HG03442 (cell line): ENCODE data around the gene C1orf174.

Source experiments
- ATAC-seq: cut with Tn5 transposase; IDR thresholded peaks from one replicate; pipeline ENCODE4 v1.9.1; 2021; ENCODE audit warnings: mild to moderate bottlenecking, moderate library complexity; ENCODE audit not compliant: unreplicated experiment

C1orf174 gene

DNA sequence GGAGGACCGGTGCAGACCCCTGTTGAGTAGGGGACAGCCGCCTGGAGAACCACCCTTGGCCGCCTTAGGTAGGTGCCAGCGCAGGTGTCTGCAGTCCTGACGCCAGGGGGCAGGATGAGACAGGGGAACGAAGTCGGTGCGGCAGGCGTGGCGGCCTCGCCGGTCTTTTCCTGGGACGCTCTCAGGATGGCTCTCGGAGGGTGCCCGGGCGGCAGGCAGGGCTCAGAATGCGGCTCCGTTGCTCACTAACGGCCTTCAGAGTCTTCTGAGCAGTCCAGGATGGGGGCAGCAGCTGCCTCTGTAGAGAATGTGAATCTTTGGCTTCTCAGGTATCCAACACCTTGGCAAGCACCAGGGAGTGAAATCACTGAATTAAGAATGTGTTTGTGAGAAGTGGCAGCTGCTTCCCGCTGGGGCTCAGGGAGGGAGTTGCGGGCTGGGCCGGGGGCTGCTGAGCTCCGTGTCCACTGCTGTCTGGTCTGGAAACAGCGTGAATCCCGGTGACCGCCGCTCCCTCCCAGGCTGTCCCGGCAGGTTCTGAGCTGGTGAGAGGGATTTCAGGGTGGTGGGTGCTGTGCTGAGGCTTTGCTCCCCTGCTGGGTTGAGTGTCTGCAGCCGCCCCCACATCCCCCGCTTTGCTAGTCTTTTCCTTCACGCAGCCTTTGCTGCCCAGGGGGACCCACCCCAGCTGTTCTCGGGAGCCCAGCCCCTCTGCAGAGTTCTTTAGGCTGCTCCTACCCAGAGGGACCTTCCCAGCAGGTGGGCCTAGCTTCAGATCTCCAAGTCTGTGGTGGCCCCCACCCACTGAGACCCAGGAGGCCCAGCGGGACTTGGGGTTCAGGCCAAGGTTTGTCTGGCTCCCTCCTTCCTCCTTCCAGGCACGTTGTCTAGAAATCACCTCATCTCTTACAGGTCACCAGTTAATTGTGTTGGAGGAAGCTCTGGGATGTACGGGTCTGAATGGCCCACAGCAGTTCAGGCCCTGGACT is 11.1 kb upstream of the C1orf174 start:
- no peak for ATAC-seq

DNA sequence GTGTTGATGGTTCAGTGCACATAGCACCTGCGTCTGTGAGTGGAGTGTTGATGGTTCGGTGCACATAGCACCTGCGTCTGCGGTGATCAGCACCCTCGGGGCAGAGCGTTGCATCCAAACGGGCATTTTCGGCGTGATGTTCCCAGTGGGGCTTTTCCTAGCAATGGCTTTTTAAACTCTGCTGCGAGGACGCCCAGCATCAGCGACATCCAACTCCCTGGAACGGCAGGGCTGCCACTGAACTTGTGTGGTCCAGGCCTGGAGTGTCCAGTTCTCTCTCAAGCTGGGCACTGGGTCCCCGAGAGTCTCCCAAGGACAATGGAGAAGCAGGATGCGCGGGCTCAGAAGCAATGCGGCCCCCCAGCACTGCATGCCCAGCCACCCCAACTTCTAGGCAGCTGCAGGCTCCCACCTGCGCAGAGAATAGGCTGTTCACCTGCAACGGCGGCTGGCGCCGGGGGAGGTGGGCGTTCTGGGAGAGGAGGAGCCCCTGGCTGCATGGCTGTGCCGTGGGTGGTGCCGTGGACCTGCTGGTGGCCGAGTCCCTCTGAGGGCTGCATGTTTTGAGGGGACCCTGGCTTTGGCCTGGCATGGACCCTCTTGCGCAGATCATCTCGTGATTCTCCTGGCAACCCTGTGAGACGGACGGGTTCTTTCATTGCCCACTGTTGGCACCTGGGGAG is 10.1 kb upstream of the C1orf174 start:
- no peak for ATAC-seq

- no peak for ATAC-seq
These were observed 9.5 kb upstream of the C1orf174 start for GRCh38 chr1:3909615-3910014.

- no peak for ATAC-seq
These were observed 8.9 kb upstream of the C1orf174 start for GRCh38 chr1:3908886-3909517.

GRCh38 chr1:3907621-3908165 is 7.6 kb upstream of the C1orf174 start:
- no peak for ATAC-seq

DNA sequence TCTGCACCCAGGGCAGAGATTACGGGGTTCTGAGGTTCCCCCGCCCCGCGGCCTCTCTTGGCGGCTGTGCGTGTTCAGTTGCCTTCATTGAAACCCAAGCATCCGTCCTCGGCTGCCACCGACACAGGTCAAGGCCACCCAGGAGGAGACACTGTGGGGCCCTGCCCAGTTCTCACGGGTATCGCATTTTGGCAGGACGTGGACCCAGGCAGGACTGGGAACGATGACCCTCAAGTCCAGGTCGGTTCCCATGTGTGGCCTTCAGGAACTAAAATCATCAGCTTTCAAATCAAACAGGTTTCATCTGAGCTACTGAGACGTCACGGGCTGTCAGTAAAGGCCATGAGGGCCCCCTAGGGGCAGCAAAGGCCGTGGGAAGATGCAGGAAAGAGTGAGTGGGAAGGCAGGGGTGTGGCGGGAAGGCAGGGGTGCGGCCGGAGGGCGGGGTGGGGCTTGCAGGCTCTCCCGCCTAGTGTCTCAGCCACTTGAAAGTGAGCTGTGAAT is 7.0 kb upstream of the C1orf174 start:
- no peak for ATAC-seq

DNA sequence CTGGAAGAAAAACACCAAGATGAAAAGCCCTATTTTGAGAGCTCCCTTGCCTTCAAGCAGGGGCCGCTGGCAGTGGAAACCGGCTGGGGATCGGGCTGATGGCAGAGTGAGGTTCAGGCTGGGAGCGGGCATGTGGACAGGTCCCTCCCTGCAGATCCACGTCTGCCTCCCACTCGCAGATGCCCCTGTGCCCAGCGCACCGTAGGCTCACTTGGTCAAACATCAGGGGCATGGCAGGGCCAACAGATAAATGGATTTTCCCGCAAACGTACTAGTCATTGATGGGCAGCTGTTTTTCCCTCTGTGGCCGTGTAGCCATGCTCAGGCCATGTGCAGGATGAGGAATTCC is 6.6 kb upstream of the C1orf174 start:
- ATAC-seq, result no peak

DNA sequence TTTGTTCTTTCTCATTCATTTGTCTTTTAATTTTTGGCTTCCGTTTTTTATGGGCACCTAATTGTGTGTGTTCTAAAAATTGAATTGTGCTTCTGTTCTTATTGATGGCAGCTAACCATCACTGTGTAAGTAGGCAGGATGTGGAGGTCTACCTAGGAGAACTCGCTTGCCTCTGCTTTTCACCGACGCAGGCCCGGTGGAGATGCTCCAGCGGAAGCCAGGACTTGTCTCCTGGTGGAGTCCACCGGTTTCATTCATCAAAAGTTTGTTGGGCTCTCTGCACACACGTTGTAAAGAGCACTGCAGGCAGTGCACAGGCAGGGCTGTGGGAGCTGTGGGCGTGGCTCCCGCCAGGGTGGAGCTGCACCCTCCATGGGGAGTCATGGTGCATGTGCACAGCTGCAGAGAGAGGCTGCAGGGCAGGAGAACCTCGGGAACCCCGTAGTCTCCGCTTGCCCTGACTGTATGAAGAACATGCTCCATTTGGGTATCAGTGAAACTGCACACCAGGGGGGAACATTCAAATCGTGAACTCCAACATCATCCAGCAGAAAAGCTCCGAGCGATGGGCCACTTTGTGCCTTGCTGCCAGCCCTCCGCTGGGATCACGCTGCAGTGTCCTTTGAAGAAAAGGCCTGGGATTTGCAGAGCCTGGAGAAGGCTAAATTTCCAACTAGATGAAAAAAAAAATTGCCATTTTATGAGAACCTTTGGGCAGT is 6.0 kb upstream of the C1orf174 start:
- ATAC-seq, result no peak

DNA sequence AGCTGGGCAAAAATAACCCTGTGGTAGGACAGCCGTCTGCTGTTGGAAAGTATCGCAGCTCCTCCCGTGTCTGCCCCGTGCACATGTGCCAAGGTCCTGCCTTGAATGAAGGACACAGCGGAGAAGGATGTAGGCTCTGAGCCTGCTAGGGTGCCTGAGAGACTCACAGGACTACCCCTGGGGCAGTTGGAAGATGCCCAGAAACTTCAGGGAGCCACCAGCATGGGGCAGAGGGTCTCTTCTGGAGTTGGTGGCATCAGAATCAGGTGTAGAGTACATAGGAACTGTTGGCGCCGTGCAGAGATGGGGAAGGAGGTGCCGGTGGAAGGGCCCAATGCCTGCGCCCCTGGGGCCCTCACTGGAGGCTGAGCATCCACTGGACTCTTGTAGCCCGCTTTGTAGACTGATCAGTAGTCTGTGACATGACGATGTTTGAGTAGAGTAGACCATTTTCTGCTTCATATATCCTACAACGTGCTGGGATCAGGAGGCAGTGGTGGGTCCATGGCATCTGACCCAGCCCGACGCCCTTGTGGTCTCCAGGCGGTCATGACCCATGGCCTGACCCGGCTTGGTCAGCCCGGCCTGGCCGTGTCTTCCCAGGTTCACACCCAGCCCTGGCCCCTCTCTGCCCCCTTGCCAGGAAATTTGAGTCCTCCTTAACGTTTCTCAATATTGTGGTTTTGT is 5.3 kb upstream of the C1orf174 start:
- ATAC-seq, result no peak

DNA sequence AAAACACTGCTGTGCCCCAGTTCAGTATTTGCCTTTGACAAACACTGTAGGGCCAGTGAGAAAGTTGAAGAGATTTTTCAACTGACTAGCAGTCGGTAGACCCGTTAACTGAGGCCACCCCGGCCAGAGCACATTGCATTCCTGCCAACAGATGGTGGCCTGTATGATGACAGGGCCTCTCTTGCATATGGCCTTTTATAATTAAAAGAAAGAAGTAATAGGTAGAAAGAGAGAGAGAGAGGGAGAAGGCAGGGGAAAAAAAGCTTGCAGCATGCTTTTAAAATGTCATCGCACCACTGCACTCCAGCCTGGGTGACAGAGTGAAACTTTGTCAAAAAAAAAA is 4.7 kb upstream of the C1orf174 start:
- ATAC-seq, result no peak

- ATAC-seq, result no peak
These were observed 4.2 kb upstream of the C1orf174 start for GRCh38 chr1:3904006-3904842.

GRCh38 chr1:3903141-3904005 is 3.3 kb upstream of the C1orf174 start:
- ATAC-seq, result no peak

- no peak for ATAC-seq
These were observed 2.6 kb upstream of the C1orf174 start for GRCh38 chr1:3902571-3903091.

DNA sequence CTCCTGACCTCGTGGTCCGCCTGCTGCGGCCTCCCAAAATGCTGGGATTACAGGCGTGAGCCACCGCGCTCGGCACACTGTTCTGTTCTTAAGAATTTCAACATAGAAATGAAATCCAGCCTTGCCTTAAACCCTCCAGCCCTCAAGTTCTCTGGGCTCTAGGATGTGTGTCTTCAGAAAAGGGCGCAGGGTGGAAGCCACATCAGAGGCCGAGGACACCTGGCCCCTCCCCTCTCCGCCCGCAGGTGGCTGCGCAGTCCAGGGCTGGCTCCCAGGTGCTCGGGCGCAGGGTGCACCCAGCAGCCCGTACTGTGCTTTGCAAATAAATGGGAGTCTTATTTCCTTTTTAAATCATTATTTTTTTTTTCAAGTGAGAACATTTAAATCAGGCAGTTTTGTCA is 2.0 kb upstream of the C1orf174 start:
- ATAC-seq, result no peak

- ATAC-seq, result peak; percentile 51
These were observed 977 bp upstream of the C1orf174 start for GRCh38 chr1:3900969-3901529.

- peak; percentile 2 for ATAC-seq
These were observed 320 bp downstream of the C1orf174 start for GRCh38 chr1:3899754-3900149.

DNA sequence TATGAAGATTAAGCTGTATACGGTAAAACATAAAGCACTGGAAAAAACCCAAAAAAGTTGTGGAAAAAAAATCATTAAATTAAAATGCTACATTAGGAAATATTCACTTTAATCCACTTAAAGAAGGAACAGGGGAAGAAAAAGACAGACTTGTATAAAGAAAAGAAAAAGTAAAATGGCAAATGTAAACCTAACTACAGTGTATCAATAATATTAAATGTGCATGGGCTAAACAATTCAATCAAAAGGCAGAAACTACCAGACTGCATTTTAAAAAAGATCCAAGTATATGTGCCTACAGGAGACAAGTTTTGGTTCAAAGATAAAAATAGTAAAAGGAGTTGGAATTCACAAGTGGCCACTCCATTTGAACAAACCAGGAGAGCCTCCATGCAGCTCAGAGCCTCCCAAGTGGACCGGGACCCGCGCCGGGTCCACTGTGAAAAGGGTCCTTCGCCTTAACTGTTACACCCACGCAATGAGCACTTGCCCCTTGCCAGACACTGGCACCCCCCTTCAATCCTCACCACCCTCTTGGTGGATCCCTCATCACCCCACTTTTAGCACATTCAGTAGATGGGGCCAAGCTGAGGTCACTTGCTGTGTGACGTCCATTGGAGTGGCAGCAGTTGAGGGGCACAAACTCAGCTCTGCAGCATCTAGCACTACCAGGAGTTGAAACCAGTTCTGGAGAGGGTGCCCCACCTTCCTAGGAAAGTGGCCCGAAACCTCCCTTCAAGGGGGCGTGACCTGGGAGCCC is 898 bp downstream of the C1orf174 start:
- no peak for ATAC-seq
